AG10803 (cell line): ENCODE data around the gene PEX13.
"Not testable (repeated sequence)": the region's sequence is repeated elsewhere in the genome, so short reads cannot be mapped to it uniquely, and the experiment has no call there.

ENCODE experiments used
- DNase-seq: peaks from one replicate; pipeline ENCODE4 v3.0.0; 2010; ENCODE audit warnings: low read depth
- H3K4me3 ChIP-seq: 2 replicates; pipeline ENCODE4 v1.5.1; 2011; ENCODE audit warnings: mild to moderate bottlenecking, low read length, control low read depth
- CTCF ChIP-seq: conservative IDR thresholded peaks from 2 replicates; pipeline ENCODE4 v1.5.1; 2011; ENCODE audit warnings: mild to moderate bottlenecking, low read length, control low read depth, inconsistent platforms

Gene PEX13

DNA sequence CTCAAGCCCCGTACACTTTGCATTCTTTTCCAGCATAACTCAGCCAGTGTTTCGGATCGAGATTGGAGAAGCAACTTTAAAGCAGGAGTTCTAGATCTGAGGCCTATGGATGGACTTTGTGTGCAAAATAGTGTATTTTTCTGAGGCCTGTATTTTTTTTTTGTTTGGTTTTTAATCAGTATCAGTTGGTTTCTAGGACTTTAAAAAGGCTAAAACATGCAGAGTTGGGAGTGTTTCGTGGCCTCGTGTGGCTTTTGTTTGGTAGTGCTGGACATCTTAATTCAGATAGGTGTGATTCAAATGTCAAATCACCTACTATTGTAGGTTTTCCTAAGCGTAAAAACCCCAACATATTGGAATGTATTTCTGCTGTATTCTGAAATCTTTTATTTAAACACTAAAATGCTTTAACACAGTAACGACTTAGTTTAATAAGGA is 817 bp downstream of the PEX13 start:
- TF ChIP-seq CTCF, result no peak
- H3K4me3 ChIP-seq, result peak overlapping the region; percentile 96
- no peak for DNase-seq

- peak overlapping the region; percentile 96 for H3K4me3 ChIP-seq
- no peak for DNase-seq
- TF ChIP-seq CTCF, result no peak
These were observed 1.3 kb downstream of the PEX13 start for GRCh38 chr2:61018798-61019197.

DNA sequence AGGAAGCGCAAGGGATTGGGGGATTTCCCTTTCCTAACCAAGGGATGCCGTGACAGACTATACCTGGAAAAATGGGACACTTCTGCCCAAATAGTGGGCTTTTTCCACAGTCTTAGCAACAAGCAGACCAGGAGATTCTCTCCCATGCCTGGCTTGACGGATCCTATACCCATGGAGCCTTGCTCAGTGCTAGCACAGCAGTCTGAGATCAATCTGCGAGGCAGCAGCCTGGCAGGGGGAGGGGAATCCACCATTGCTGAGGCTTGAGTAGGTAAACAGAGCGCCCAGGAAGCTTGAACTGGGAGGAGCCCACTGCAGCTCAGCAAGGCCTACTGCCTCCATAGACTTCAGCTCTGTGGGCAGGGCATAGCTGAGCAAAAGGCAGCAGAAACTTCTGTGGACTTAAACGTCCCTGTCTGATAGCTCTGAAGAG is 3.7 kb downstream of the PEX13 start:
- no peak for TF ChIP-seq CTCF
- DNase-seq, result no peak

GRCh38 chr2:61023670-61024069 is 6.2 kb downstream of the PEX13 start:
- TF ChIP-seq CTCF, result no peak
- no peak for DNase-seq
- no peak overlapping the region for H3K4me3 ChIP-seq

More for the DNA sequence above, 3.7 kb downstream of the PEX13 start:
- H3K4me3 ChIP-seq, result no peak overlapping the region

GRCh38 chr2:61029533-61029932 is 12.0 kb downstream of the PEX13 start:
- DNase-seq, result no peak

GRCh38 chr2:61034592-61034991 is 17.1 kb downstream of the PEX13 start:
- DNase-seq, H3K4me3 ChIP-seq: not testable (repeated sequence)

More at GRCh38 chr2:61029533-61029932, 12.0 kb downstream of the PEX13 start:
- no peak for TF ChIP-seq CTCF
- H3K4me3 ChIP-seq, result no peak overlapping the region

DNA sequence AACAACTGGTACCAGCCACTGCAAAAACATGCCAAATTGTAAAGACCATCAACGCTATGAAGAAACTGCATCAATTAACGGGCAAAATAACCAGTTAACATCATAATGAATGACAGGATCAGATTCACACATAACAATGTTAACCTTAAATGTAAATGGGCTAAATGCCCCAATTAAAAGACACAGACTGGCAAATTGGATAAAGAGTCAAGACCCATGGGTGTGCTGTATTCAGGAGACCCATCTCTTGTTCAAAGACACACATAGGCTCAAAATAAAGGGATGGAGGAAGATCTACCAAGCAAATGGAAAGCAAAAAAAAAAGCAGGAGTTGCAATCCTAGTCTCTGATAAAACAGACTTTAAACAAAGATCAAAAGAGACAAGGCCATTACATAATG is 19.1 kb downstream of the PEX13 start:
- DNase-seq, H3K4me3 ChIP-seq: not testable (repeated sequence)

DNA sequence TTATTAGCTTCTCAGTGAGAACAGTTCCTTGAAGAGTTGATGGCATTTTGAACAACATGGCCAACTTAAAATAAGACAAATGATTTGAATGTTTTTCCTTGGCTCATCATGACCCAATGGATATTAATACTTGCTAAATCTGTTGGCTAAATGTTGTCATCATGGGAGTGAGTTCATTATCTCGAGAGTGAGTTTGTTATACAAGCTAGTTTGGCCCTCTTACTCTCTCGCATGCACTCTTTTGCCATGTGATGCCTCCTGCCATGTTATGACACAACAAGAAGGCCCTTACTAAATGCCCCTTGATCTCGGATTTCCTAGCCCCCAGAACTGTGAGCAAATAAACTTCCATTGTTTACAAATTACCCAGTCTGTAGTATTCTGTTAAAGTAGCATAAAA is 25.3 kb downstream of the PEX13 start:
- no peak for TF ChIP-seq CTCF
- no peak overlapping the region for H3K4me3 ChIP-seq
- DNase-seq, result no peak
